ENCODE measurements around the gene ANKRD33B.
"Not testable (repeated sequence)": the region's sequence is repeated elsewhere in the genome, so short reads cannot be mapped to it uniquely, and the experiment has no call there.

Gene ANKRD33B

DNA sequence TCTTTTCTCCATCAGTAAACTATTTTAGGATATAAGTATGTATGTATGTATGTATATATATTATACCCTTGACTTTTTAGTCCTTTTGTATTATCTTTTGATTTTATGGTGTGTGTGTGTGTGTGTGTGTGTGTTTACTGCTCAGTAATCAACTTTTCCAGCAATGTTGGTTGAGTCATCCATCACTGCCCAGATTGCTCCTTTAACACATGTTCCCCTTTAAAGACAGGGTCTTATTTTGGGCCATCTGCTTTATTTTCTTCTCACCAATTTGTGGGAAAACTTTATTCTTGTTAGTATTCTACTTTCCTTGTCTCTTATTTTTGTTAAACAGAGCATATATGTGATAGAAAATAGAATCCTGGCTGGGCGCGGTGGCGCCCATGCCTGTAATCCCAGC lies 28.1 kb downstream of the ANKRD33B start:
- no peak for DNase-seq (ENCODE audit: low read depth in 2 of 3, low spot score in 1 of 3)

GRCh38 chr5:10592601-10593000 lies 28.7 kb downstream of the ANKRD33B start:
- DNase-seq (ENCODE audit: low read depth in 2 of 3, low spot score in 1 of 3), result no peak

GRCh38 chr5:10593531-10594181 lies 29.8 kb downstream of the ANKRD33B start:
- DNase-seq (ENCODE audit: low read depth in 2 of 3, low spot score in 1 of 3), result no peak

- no peak for DNase-seq (ENCODE audit: low read depth in 2 of 3, low spot score in 1 of 3)
These were observed 30.8 kb downstream of the ANKRD33B start for GRCh38 chr5:10594591-10595210.

- DNase-seq (ENCODE audit: low read depth in 2 of 3, low spot score in 1 of 3), result no peak
These were observed 31.4 kb downstream of the ANKRD33B start for GRCh38 chr5:10595293-10595671.

DNA sequence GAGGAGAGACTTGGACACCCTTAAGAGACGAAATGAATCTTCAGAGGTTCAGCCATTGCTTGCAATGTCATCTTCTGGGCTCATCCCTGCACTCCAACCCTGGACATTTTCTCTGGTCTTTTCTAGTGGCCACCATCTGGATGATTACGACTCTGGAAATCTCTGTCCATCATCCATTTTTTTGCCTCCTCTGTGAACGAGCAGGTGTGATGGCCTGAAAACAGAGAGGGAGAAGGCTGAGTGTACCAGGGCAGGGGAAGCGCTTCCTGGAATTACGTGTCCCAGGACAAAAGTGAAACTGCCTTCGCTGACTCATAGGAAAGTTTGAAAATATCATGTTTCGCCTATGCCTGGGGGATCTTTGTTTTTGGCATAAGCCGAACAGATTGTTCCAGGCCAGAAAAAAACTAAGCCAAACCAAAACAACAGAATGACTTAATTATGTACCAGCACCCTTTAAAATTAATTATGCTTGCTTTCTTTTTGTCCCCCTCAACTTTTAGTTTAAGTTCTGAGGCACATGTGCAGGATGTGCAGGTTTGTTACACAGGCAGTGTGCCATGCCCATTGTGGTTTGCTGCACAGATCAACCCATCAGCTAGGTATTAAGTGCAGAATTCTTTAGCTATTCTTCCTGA lies 31.9 kb downstream of the ANKRD33B start:
- DNase-seq (ENCODE audit: low read depth in 2 of 3, low spot score in 1 of 3), result peak; percentile 41 to 53 (median 44)

GRCh38 chr5:10596310-10596703 lies 32.4 kb downstream of the ANKRD33B start:
- no peak for DNase-seq (ENCODE audit: low read depth in 2 of 3, low spot score in 1 of 3)

- no peak for DNase-seq (ENCODE audit: low read depth in 2 of 3, low spot score in 1 of 3)
These were observed 33.1 kb downstream of the ANKRD33B start for GRCh38 chr5:10596886-10597451.

DNA sequence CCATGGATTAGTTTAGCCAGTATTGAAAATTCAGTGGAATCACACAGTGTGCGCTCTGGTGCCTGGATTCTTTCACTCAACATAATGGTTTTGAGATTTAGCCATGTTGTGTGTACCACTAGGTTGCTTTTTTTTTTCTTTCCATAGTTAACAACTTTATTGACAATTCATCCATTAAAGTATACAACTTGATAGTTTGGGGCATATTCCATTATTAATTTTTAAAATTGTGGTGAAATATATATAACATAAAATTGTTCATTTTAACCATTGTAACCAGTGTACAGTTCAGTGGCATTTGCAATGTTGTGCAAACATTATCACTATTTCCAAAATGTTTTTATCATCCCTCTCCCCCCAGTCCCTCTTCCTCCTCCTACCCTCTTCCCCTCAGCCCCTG lies 35.2 kb downstream of the ANKRD33B start:
- DNase-seq (ENCODE audit: low read depth in 2 of 3, low spot score in 1 of 3), result no peak

- DNase-seq (ENCODE audit: low read depth in 2 of 3, low spot score in 1 of 3), result no peak
These were observed 36.0 kb downstream of the ANKRD33B start for GRCh38 chr5:10599862-10600284.

DNA sequence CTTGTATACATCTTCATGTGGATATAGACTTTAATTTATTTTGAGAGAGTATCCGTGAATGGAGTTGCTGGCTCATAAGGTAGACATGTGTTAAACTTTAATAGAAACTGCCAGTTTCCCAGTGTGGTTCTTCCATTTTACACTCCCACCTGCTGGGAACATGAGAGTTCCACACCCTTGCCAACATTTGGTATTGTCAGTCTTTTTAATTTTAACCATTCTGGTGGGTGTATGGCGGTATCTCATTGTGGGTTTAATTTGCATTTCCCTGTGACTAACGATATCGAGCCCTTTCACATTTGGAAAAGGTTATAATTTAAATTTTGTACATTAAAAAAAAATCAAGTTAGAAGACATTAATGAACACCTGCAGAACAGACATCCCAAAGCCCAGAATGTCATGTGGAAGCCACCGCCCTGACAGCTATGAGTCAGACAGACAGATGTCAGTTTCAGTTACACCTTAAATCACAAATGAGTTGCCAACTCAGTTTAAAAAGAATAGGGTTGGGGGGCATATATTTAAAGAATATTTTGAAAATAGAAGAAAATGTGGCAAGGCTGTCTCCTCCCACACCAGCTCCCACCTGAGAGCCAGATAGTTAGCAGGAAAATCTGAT lies 36.9 kb downstream of the ANKRD33B start:
- DNase-seq (ENCODE audit: low read depth in 2 of 3, low spot score in 1 of 3), result no peak

DNA sequence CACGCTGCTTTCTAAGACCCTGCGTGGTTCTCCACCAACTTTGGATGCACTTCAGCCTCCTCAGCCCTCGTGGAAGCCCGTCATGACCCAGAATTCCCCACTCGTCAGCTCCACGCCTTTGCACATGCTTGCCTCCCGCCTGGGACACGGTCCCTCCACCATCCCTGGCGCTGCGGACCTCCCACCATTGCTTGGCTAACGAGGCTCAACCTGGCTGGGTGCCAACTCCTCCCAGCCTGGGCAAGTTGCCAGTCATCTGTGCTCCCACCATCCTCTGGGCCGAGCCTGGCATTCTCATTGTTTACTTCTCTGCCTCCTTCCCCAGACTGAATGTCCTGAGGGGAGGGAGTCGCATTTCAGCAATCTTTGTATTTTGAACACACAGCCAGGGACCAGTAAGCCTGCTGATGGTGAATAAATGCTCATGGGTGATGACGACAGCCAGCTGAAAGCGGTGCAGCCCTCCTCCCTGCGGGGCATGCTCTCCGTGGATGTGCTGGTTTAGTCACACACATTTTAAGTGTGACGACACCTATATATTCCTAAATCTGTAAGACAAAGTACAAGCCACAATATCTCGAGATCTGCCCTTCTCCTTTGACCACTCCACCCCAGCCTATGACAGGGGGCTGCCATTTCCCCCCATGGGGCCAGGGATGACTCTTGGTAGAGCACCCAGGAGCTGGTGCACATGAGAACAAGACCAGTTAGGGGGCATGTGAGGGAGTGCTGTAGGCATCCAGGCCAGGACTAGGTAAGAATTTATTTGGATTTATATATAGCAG lies 37.6 kb downstream of the ANKRD33B start:
- DNase-seq (ENCODE audit: low read depth in 2 of 3, low spot score in 1 of 3), result no peak

DNA sequence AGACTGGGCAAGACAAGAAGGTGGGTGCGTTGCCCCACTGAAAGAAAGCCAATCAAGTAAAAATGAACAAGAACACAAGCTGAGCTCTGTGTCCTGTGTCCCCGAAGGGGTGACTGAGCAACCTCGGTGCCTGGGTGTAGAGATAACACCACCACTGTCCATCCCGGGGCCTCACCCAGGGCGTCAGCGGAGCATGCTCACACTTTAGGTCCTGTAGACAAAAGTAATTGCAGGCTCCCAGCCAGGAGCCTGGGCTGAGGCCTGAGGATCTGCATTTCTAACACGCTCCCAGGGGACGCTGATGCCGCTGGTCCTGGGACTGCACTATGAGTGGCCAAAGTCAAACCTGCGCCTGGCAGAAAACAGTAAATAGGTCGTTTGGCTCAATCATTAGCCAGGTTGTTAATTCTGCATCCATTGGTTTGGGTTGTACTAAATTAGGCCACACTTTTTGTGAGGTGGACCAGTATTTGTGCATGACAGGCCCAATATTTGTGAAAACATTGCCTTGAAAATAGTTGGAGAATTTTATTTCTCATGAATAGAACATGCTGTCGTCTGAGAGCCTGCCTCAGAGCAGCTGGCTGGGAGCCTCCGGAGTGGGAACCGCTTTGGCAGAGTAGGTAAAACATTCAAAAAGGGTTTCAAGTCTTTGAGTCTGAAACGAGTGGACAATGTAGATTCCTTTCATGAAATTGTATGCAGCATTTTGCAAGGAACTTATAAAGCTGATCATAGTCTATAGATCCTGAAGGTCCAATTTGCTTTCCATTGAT lies 38.3 kb downstream of the ANKRD33B start:
- no peak for DNase-seq (ENCODE audit: low read depth in 2 of 3, low spot score in 1 of 3)

DNA sequence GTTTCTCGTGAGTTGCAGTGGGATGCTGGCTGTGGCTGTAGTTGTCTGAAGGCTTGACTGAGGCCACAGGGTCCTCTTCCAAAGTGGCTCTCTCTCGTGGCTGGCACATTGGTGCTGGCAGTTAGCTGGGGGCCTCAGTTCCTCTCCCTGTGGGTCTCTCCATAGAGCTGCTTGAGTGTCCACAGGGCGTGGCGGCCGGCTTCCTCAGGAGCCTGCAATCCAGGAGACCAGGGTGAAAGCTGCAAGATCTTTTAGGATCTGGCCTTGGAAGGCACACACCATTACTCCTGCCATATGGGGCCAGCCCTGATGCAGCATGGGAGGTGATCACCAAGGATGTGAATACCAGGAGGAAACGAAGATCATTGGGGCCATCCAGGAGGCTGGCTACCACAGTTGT lies 41.1 kb downstream of the ANKRD33B start:
- DNase-seq (ENCODE audit: low read depth in 2 of 3, low spot score in 1 of 3), result no peak

DNA sequence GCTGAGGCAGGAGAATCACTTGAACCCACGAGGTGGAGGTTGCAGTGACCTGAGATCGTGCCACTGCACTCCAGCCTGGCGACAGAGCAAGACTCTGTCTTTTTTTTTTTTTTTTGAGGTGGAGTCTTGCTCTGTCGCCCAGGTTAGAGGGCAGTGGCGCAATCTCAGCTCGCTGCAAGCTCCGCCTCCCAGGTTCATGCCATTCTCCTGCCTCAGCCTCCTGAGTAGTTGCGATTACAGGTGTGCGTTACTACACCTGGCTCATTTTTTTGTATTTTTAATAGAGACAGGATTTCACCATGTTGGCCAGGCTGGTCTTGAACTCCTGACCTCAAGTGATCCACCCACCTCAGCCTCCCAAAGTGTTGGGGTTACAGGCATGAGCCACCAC lies 42.8 kb downstream of the ANKRD33B start:
- DNase-seq (ENCODE audit: low read depth in 2 of 3, low spot score in 1 of 3), result not testable (repeated sequence)

- DNase-seq (ENCODE audit: low read depth in 2 of 3, low spot score in 1 of 3), result no peak
These were observed 43.3 kb downstream of the ANKRD33B start for GRCh38 chr5:10607023-10607665.

GRCh38 chr5:10607666-10608073 lies 43.8 kb downstream of the ANKRD33B start:
- DNase-seq (ENCODE audit: low read depth in 2 of 3, low spot score in 1 of 3), result no peak

- not testable (repeated sequence) for DNase-seq (ENCODE audit: low read depth in 2 of 3, low spot score in 1 of 3)
These were observed 44.2 kb downstream of the ANKRD33B start for GRCh38 chr5:10608081-10608480.

- no peak for DNase-seq (ENCODE audit: low read depth in 2 of 3, low spot score in 1 of 3)
These were observed 46.2 kb downstream of the ANKRD33B start for GRCh38 chr5:10610058-10610457.

GRCh38 chr5:10611290-10611689 lies 47.4 kb downstream of the ANKRD33B start:
- DNase-seq (ENCODE audit: low read depth in 2 of 3, low spot score in 1 of 3), result no peak

Measured in stimulated activated CD4-positive, alpha-beta T cell treated with anti-CD3 and anti-CD28 coated beads, Interleukin-12 subunit alpha, Interleukin-12 subunit beta, amount 100 ng/mL, for 48 hours (primary cell).